GM18519 (cell line): ENCODE data around the gene MSMB.
"Not testable (repeated sequence)": the region's sequence is repeated elsewhere in the genome, so short reads cannot be mapped to it uniquely, and the experiment has no call there.

Experiments used
- ATAC-seq: cut with Tn5 transposase; IDR thresholded peaks from one replicate; pipeline ENCODE4 v1.9.1; 2021; ENCODE audit warnings: mild to moderate bottlenecking, moderate library complexity; ENCODE audit not compliant: unreplicated experiment, low FRiP score

MSMB gene

GRCh38 chr10:46014683-46015405 is 31.2 kb downstream of the MSMB start:
- no peak for ATAC-seq

- no peak for ATAC-seq
Measured at GRCh38 chr10:46014206-46014605, 31.9 kb downstream of the MSMB start.

- no peak for ATAC-seq
Measured at GRCh38 chr10:46012746-46013145, 33.3 kb downstream of the MSMB start.

GRCh38 chr10:46006219-46006618 is 39.9 kb downstream of the MSMB start:
- ATAC-seq = no peak

- ATAC-seq = no peak
Measured at GRCh38 chr10:46005383-46005782, 40.7 kb downstream of the MSMB start.

GRCh38 chr10:46004963-46005362 is 41.1 kb downstream of the MSMB start:
- no peak for ATAC-seq

GRCh38 chr10:46002916-46003693 is 43.0 kb downstream of the MSMB start:
- ATAC-seq = no peak

GRCh38 chr10:46002189-46002687 is 43.8 kb downstream of the MSMB start:
- ATAC-seq = not testable (repeated sequence)

- ATAC-seq = no peak
Measured at GRCh38 chr10:46001187-46001756, 44.8 kb downstream of the MSMB start.

GRCh38 chr10:46000538-46000937 is 45.5 kb downstream of the MSMB start:
- no peak for ATAC-seq

GRCh38 chr10:45999955-46000354 is 46.1 kb downstream of the MSMB start:
- ATAC-seq = not testable (repeated sequence)

GRCh38 chr10:45997994-45998763 is 47.9 kb downstream of the MSMB start:
- no peak for ATAC-seq

GRCh38 chr10:45997557-45997956 is 48.5 kb downstream of the MSMB start:
- ATAC-seq = no peak

GRCh38 chr10:45985590-45985989 is 60.5 kb downstream of the MSMB start:
- ATAC-seq = not testable (repeated sequence)

GRCh38 chr10:45984473-45984872 is 61.6 kb downstream of the MSMB start:
- ATAC-seq = not testable (repeated sequence)

- not testable (repeated sequence) for ATAC-seq
Measured at GRCh38 chr10:45983538-45984186, 62.4 kb downstream of the MSMB start.
